NCI-H1092 (cell line): Measurements from ENCODE around the gene LRRC75A.
"Not testable (repeated sequence)": the region's sequence is repeated elsewhere in the genome, so short reads cannot be mapped to it uniquely, and the experiment has no call there.

Source experiments
- DNase-seq: peaks from one replicate; lab custom pipeline; 2025; lab: John Stamatoyannopoulos, UW

Gene LRRC75A

GRCh38 chr17:16472539-16472938 is 19.5 kb downstream of the LRRC75A start:
- no peak for DNase-seq

- no peak for DNase-seq
These were observed 20.7 kb downstream of the LRRC75A start for GRCh38 chr17:16471295-16471694.

- DNase-seq: peak; percentile 37
These were observed 21.7 kb downstream of the LRRC75A start for GRCh38 chr17:16470265-16470664.

- no peak for DNase-seq
These were observed 23.5 kb downstream of the LRRC75A start for GRCh38 chr17:16468428-16468992.

- no peak for DNase-seq
These were observed 24.1 kb downstream of the LRRC75A start for GRCh38 chr17:16467886-16468285.

GRCh38 chr17:16467044-16467443 is 24.9 kb downstream of the LRRC75A start:
- no peak for DNase-seq

DNA sequence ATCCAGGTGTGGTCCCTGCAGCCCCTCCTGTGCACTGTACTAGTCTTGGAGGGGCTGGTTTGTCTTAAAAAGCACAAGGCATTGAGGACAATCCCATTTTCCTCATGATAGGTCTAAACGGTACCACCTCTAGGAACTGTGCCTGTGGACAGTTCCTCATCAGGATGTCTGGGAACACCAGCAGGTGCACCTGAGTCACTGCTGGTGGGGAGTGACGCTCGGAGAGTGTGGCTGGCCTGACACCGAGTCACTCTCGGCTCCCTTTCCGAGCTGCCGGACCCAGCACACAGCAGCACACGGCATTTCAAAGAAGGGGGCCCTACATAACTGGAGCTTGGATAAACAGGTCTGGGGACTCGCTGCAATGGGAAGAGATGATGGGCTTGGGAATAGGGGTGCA is 25.6 kb downstream of the LRRC75A start:
- DNase-seq: no peak

DNA sequence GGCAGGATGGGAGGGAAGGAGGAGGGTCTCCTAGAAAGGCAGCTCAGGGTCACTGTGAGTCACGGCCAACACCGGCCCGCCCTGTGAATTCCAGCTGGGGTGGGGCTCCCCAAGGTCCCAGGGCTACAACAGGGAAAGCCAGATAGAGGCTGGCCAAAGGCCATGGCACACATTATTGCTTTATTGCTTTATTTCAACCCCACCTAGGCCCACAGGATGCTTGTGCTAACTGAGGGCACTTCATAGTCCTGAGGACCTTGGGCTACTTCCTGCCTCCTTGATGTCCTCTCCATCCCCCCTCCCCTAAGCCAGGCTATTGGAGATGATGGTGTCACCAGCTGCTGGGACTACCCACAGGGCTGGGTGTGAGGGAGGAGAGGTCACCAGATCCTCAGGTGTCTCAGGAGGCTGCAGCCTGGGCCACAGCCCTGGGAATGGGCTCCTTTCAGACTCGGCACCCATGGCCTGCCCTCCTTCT is 26.1 kb downstream of the LRRC75A start:
- DNase-seq: no peak

DNA sequence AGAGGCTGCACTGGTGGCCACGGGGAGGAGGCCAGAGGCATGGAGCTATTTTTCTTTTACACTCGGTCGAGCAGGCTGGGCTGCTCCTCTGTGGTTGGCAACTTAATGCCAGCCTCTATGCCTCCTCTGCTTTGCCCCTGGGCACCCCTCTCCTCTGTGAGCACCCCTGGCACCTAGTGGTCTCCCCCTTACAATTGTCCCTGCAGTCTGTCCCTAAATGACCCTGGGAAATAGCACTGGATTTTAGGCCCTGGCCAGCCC is 27.0 kb downstream of the LRRC75A start:
- no peak for DNase-seq

GRCh38 chr17:16464303-16465051 is 27.5 kb downstream of the LRRC75A start:
- no peak for DNase-seq

DNA sequence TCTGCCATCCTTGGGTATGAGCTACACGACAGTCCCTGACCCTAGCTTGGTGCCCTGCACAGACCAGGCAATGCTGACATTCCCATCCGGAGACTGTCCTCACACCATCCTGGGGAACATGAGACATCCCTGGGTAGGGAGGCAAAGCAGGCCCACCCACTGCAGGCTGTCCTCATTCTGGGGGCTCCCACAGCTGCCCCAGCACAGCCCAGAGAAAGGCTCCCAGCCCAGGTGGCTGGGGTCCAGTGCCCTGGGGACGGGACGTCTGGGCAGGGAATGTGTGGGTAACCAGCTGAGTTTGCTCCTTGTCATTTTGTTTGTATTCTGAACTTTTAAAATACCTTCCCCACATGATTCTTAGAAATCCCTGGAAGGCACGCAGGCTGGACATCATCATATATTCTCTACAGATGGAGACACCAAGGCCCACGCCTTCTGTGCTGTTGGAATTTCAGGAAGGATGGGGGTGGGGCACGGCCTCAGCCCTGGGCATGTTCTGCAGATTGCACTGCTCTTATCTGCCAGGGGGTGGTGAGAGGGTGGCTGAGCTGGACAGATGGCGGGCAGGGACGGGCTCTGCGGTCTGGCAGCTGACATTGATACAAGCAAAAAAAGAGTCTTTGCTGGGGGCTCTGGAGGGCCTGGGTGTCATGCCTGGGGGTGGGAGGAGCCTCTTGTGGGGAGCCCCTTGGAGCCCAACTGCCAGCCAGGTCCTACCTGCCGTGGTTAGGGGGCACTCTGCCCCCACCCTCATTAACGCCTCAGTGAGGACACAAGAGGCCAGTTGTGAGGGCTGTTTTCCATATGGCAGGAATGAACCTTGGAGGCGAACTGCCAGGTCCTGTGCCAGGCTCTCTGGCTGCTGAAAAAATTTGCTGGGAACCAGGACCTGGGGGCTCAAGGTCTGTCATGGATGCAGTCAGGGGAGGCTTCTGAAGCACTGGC is 28.4 kb downstream of the LRRC75A start:
- peak; percentile 42 for DNase-seq

GRCh38 chr17:16462070-16462864 is 29.7 kb downstream of the LRRC75A start:
- DNase-seq: no peak

DNA sequence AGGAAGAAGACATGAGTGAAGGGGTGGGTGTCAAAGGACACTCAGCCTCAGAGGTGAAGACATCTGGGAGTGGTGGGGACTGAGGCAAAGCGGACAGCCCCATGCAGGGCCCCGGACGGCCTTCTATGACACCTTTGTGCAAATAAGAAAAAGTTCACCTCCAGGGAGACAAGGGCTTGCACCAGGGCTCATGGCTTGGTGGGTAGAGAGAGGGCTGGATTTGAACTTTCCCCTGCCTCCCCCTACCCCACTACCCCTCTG is 30.5 kb downstream of the LRRC75A start:
- DNase-seq: no peak

GRCh38 chr17:16460796-16461605 is 31.0 kb downstream of the LRRC75A start:
- no peak for DNase-seq

DNA sequence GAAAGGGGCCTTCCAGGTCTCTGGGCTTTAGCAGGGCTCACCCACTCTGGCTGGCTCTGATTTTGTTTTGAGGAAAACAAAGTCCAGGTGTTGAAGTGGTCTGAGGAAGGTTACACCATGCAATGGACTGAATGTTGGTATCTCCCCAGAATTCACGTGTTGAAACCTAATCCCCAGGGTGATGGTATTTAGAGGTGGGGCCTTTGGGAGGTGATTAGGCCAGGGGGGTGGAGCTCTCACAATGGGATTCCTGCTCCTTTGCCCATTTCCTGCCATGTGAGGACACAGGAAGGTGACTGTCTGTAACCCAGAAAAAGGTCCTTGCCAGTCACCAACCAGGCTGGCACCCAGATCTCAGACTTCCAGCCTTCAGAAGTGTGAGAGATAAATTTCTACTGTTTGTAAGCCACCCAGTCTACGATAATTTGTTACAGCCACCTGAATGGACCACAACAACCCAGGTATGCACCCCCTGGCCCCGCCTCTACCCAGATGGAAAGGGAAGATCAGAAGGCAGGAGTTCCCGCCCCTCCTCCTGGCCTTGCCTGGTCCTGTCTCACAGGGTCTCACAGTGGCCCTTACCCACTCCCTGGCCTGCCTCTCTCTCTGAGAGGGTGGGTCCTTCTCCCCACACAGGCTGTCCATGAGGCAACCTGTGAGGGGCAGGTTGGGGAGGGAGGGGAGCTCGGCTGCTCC is 32.0 kb downstream of the LRRC75A start:
- no peak for DNase-seq

GRCh38 chr17:16459271-16459670 is 32.7 kb downstream of the LRRC75A start:
- DNase-seq: no peak

- DNase-seq: no peak
These were observed 35.2 kb downstream of the LRRC75A start for GRCh38 chr17:16456742-16457316.

DNA sequence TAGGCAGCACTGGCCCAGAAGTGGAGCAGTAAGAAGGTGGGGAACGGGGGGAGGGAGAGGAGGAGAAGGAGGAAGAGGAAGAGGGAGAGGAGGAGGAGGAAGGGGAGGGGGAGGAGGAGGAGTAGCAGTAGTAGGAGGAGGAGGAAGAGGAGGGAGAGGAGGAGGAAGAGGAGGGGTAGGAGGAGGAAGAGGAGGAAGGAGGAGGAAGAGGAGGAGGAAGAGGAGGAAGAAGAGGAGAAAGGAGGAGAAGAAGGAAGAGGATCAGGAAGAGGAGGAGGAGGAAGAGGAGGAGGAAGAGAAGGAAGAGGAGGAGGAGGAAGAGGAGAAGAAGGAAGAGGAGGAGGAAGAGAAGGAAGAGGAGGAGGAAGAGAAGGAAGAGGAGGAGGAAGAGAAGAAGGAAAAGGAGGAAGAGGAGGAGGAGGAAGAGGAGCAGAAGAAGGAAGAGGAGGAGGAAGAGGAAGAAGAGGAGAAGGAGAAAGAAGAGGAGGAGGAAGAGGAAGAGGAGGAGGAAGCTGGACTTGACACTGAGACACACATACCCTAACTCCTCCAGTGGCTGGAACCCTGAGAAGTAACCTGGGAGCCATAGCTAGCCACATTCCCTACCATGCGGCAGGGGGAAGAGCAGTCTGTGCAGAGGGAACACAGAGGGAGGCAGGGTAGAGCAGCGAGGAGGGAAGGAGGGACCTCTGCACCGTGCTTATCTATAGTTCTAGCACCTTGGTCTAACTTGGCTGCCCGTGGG is 35.8 kb downstream of the LRRC75A start:
- DNase-seq: no peak

DNA sequence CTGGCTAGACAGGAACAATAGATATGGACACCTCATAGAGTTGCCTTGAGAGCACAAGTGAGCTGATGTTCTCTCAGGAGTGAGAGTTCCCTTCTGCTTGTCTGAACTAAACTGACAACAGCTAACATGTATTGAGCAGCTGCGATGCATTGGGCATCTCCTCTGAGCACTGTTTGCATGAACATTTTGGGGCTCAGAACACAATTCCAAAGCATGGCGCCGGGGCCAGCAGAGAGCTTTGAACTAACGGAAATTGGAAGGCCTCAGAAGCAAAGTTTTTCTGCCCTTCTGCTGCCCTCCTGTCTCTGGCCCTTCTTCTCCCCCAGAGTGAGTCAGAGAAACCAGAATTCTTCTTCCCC is 38.5 kb downstream of the LRRC75A start:
- no peak for DNase-seq

- not testable (repeated sequence) for DNase-seq
These were observed 39.7 kb downstream of the LRRC75A start for GRCh38 chr17:16452268-16452667.
